HG03060 (cell line): Measurements from ENCODE around the gene BBC3.

Experiments
- ATAC-seq: cut with Tn5 transposase; IDR thresholded peaks from one replicate; pipeline ENCODE4 v1.9.1; 2021; ENCODE audit warnings: low read depth, moderate number of reproducible peaks; ENCODE audit not compliant: unreplicated experiment

Gene BBC3

DNA sequence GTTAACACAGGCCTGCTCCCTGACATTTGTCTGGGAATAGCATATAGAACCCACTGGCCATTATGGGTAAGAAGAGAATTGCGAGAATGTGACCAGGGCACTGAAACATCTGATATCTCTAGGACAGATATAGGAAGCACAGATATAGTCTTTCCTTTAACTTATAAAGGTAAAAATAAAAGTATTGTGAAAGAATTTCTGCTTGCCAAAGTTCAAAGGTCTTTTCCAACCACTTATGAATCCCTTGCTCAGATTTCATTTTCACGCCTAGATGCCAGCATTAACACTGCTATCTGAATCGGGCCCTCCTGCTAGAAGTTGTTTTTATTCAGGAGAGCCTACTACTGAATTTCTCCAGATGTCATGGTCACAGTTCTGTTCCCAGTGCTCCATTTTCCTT lies 27.7 kb downstream of the BBC3 start:
- ATAC-seq, result no peak

DNA sequence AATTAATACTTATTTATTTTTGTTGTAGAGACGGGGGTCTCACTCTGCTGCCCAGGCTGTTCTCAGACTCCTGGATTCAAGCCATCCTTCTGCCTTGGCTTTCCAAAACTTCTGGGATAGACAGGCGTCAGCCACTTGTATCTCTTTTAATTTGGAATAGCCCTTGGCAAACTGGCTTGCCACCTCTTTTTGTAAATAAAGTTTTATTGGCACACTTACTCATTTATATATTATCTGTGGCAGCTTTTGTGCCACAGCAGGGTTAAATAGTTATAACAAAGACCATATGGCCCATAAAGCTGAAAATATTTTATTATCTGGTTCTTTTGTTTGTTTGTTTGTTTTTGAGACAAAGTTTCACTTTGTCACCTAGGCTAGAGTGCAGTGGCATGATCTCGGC lies 30.5 kb downstream of the BBC3 start:
- ATAC-seq, result no peak

DNA sequence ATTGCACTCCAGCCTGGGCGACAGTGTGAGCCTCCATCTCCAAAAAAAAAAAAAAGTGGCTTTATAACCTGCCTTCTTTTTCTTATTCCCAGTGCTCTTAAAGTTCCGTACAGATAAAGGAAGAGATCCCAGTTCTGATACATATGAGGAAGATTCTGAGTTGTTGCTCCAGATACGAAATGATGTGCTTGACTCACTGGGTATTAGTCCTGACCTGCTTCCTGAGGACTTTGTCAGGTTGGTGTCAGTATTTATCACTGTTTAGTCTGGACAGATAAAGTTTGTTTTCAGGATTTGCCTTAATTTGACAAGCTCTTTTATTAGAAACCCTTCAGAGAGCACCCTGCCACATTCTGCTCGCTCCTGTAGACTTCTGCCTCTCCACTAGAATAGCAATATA lies 33.9 kb downstream of the BBC3 start:
- ATAC-seq, result no peak

DNA sequence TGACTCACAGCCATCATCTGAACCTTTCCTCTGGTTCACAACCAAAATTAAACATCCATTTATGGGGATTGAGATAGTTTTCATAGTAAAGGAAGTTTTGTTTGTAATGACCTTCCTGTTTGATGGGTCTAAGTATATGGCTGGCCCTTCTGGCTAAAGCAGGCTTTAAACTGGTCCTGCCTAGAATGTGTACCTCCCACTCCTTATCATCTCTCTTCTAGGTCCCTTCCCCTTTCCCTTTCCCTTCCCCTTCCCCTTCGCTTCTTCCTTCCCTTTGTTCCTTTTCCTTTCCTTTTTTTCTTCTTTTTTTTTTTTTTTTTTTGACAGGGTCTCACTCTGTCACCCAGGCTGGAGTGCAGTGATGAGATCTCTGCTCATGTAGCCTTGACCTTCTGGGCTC lies 35.6 kb downstream of the BBC3 start:
- no peak for ATAC-seq

DNA sequence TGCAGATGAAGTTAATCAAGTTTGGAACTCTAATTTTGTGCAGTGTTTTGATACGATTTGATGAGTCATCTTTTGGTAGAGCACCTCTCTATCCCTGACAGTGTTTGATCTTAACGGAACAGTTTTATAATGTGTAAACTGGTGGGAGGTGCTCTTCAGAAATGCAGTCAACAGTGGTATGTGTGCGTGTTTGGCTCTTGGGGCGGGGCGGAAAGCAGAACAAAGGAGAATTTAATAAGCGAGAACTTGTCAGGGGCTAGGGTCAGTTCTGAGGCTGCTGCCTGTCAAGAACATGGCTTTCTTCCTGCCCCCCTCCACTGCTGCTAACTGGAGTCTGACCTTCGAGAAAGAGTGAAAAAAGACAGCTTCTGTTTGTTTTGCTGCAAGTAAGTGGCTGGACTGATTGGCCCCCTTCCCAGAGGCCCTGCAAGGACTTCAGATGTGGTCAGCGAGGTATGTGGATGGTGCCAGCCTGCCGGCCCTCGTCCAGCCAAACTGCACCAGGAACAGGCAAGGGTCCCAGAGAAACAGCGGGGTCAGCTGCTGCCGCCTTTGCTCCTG lies 40.8 kb downstream of the BBC3 start:
- no peak for ATAC-seq

DNA sequence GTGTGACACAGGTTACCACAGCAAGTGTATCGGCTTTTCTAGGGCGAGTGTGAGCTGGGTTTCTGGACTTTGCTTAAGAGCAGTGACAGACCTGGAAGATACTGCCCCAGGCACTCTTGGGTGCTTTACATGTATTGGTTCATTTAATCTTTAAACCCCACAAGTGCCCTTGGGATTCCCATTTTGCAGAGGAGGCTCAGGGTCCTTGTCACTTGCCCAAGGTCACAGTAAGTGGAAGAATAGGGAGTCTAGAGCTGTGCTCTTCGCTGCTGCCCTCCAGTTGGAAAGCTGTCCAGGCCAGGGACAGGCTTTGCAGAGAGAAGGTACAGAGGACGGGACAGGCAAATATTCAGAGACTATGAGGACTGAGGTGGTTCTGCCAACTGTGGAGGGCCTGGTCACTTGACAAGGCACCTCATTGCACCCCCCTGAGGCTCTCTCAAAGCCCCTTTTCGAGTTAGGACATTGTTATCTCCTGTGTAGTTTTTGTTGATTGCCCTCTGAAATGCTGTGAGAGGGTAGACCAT lies 42.4 kb downstream of the BBC3 start:
- ATAC-seq, result no peak

DNA sequence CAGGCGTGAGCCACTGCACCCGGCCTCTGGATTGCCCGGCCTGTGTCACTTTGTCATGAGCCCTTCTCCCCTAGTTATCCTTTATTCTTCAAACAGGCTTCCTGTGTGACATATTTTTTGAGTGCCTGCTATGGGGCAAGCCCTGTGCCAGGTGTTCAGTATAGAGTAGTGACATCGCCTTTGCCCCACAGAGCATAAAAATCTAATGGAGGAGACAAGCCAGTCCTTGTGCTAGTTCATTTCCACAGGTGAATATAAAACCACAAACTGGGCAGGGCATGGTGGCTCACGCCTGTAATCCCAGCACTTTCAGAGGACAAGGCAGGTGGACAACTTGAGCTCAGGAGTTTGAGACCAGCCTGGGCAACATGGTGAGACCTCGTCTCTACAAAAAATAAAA lies 43.2 kb downstream of the BBC3 start:
- ATAC-seq, result no peak

DNA sequence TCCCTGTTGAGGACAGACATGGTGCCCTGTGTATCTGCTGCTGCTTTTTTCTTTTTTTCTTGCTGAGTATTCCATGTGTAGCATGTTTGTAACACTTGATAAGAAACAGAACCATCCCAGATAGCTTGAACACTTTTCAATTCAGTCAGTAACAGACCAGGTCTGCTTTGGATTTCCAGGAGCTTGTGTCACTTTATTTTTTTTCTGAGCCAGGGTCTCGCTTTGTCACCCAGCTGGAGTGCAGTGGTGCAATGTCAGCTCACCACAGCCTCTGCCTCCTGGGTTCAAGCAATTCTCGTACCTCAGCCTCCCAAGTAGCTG lies 43.7 kb downstream of the BBC3 start:
- no peak for ATAC-seq

DNA sequence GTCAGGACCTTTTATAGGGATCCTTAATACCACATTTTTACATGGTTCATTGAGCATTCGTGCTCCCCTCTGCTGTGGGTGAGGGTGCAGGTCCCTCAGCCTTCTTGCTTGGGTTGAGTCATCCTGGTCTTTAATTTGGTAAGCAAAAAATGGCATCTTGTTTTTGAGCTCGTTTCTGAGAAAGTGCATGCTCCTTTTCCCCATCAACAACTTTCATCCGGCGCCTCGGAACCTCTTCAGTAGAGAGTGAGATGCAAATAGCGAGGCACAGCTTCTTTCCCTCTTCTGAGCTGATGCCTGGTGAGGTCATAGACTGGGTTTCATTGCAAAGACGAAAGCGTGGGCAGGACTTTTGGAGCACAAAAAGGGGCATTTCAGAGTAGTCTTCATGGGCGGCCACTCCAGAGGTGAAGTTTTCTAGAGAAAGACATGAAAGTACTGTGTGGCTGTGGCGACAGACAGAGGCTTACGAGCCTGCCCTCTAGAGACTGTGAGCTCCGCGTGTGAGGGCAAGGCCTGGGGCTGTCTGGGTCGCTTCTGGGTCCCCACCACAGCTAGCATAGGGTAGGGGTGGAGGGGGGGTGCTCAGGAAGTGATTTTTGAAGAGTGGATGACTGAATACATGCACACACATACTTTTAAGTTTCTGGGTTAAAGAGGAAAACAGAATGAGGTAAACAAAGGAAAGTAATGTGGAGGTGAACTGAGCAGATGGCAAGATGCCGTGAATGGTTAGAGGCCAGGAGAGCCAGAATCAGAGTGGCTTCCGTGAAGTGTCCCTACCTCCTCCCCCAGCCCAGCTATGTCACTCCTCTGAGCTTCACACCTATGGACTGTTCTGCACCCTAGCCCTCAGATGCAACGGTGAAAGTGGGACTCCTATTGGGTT lies 44.3 kb downstream of the BBC3 start:
- peak; percentile 73 for ATAC-seq

DNA sequence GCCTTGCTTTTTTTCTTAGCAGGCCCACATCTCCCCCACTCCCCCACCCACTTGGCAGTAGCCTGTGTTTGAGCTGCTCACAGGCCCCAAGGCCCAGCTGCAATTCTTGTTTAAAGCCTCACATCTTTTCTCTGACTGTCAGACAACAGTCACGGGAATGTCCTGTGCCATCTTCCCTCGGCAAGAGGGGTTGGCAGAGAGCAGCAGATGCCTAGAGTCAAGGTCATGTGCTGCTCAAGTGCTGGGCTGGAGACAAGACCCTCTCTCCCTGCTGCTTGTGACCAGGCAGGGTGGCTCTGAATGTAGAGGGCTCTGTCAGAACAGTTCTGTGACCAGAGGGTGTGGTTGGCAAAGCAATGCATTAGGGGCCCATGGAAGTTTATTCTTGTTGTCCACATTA lies 47.4 kb downstream of the BBC3 start:
- no peak for ATAC-seq

DNA sequence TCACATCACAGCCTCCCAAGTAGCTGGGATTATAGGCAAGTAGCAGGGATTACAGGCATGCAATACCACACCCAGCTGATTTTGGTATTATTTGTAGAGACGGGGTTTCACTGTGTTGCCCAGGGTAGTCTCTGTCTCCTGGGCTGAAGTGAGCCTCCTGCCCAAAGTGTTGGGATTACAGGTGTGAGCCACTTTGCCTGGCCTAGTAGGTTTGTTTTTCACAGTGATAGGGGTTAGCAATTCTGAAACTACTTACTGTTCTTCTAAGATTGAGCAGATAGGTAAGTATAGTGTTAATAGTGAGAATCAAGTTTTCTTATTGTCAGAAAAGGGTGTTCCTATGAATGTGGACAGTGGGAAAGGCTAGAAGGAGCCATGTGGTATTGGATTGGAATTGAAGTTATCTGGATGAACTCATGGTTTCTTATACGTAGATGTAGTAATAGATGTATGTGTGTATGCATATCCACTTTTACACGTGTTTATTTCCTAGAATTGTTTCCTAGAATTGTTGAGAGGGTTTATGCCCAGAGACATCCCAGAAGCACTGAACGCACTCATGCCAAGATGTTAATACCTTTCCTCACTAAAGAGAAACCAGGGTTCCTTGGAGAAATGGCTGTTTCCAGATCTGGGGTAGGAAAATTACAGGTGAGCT lies 51.2 kb downstream of the BBC3 start:
- no peak for ATAC-seq

DNA sequence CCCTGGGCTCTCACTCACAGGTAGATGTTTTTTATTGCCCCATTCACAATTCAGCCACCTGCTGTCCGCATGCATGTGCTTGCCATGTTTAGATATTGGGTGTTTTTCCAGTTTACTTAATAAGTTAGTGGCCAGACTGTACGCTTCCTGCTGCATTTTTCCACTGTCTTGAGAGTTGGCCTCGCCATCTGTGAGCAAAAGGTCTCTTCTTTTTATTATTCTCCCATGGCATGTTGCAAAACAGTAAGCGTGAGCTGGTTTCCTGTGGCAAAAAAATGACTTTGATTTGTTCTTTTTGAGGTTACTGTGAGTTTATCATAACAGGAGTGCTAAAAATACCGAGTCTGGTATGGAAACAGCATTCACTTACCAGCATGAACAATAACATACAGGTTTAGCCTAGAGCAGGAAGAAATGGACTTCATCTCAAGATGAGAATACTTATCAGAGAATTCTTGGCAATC lies 54.3 kb downstream of the BBC3 start:
- no peak for ATAC-seq

DNA sequence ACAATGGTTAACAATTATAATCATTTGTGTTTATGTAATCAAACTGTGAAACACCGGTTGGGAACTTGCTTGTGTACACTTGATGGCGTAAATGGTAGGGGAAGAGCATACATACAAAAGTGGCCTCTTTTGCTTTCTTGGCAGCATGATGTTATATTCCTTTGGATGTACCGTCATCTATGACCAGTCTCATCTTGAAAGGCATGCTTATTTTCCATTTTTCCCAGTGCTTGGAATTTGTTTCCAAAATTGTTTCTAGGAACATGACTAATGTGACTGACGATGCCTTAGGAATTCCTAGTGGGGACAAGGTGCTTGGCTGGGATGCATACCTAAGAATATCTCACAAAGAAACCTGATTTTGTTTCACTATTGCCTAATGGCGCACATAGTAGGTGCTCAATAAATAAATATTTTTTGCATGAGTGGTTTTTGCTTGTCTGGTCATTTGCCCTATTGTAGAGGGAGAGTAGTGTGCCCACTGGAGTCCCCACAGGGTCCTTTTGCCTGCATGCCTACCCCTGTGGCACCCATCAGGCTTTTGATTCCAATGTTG lies 54.9 kb downstream of the BBC3 start:
- no peak for ATAC-seq

DNA sequence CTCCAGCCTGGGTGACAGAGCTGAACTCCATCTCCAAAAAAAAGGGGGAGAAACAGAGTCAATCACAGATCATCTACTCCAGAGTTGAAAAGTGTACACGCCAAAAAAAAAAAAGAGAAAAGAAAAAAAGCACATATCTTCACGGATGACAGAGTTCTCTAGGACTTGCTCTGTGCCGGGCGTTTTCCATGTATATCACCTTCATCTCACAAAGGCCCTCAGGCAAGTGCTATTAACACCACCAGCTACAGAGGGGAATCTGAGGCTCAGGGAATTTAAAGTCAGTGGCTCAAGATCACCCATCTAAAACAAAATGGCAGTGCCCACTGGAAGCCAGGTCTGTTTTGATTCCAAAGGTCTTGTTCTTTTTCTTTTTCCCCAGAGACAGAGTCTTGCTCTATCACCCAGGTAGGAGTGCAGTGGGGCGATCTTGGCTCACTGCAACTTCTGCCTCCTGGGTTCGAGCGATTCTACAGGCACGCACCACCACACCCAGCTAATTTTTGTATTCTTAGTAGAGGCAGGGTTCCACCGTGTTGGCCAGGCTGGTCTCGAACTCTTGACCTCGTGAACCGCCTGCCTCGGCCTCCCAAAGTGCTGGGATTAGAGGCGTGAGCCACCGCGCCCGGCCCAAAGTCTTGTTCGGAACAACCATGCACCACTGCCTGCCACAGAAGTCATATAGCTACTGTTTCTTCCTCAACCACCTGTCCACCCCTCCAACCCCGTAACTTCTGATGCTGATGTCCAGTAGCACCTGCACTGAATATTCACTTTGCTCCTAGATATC lies 58.1 kb downstream of the BBC3 start:
- ATAC-seq, result no peak
